H1 (cell line): Measurements from ENCODE around the gene AOPEP. TPM values are rescaled to one million over a fixed set of nuclear protein-coding genes. Genes with fewer than 3 reads are reported as not detected.

ENCODE experiments used
- CTCF ChIA-PET: fragments of 300-600 bp; sonication (Branson Sonifier 250); formaldehyde crosslinking; loops from one replicate; lab custom pipeline; 2021; ENCODE audit not compliant: partially characterized antibody; lab: Charles Lee
- POLR2A ChIA-PET: fragments of 300-600 bp; sonication (Branson Sonifier 250); formaldehyde crosslinking; loops from one replicate; lab custom pipeline; 2021; ENCODE audit warnings: inconsistent platforms; ENCODE audit not compliant: partially characterized antibody; lab: Charles Lee
- DNase-seq, 2 experiments: peaks; one replicate each; pipeline versions ENCODE4 v3.0.0 to v3.0.0-alpha.2; 2010 to 2022; ENCODE audit warnings: low spot score in 2 of 2, low read depth in 1 of 2, mixed read lengths in 1 of 2
- FAIRE-seq: peaks from 2 replicates; lab custom pipeline; 2011; peaks lifted over from hg19 to GRCh38; lab: Jason Lieb, UNC
- H2AFZ ChIP-seq: 2 replicates; pipeline ENCODE4 v1.8.1; 2012; ENCODE audit warnings: low read length, inconsistent platforms
- H2AK5ac ChIP-seq: 2 replicates; pipeline ENCODE4 v1.6.1; 2013; ENCODE audit warnings: low read depth, low read length
- H2BK120ac ChIP-seq: replicated peaks from 2 replicates; pipeline ENCODE3; 2013; ENCODE audit warnings: low read depth, low read length, inconsistent platforms
- H2BK12ac ChIP-seq: 2 replicates; pipeline ENCODE4 v1.6.1; 2013; ENCODE audit warnings: low read depth, low read length
- H2BK15ac ChIP-seq: 2 replicates; pipeline ENCODE4 v1.6.1; 2013; ENCODE audit warnings: low read length
- H2BK20ac ChIP-seq: 2 replicates; pipeline ENCODE4 v1.6.1; 2013; ENCODE audit warnings: low read length
- H2BK5ac ChIP-seq: 2 replicates; pipeline ENCODE4 v1.6.1; 2013; ENCODE audit warnings: low read depth, low read length
- H3K14ac ChIP-seq: 2 replicates; pipeline ENCODE4 v1.6.1; 2013; ENCODE audit warnings: inconsistent platforms; ENCODE audit not compliant: insufficient read length
- H3K18ac ChIP-seq: 2 replicates; pipeline ENCODE4 v1.6.1; 2013; ENCODE audit warnings: low read length; ENCODE audit errors: extremely low read depth
- H3K23ac ChIP-seq: 2 replicates; pipeline ENCODE4 v1.6.1; 2013; ENCODE audit warnings: inconsistent platforms; ENCODE audit not compliant: insufficient read length
- H3K23me2 ChIP-seq: 2 replicates; pipeline ENCODE4 v1.6.1; 2013; ENCODE audit warnings: low read depth, low read length
- H3K27ac ChIP-seq: 2 replicates; pipeline ENCODE4 v1.6.1; 2011; ENCODE audit warnings: low read depth, low read length, inconsistent platforms
- H3K27me3 ChIP-seq, 4 experiments: replicated peaks in 1 of 4; 1 replicate in 1 of 4; 2 replicates in 3 of 4; pipeline versions ENCODE4 v1.6.1 to v1.8.1; 2011 to 2013; ENCODE audit warnings: low read length in 3 of 4, mild to moderate bottlenecking in 3 of 4, inconsistent platforms in 2 of 4, mixed read lengths in 2 of 4, moderate library complexity in 1 of 4; ENCODE audit not compliant: control insufficient read depth in 3 of 4, insufficient read depth in 3 of 4; ENCODE audit errors: extremely low read depth in 1 of 4
- H3K36me3 ChIP-seq, 4 experiments: 2 replicates each; pipeline versions ENCODE4 v1.6.1 to v1.8.1; 2011 to 2013; ENCODE audit warnings: mild to moderate bottlenecking in 4 of 4, low read length in 3 of 4, moderate library complexity in 2 of 4, control low read depth in 1 of 4, inconsistent platforms in 1 of 4; ENCODE audit not compliant: insufficient read depth in 4 of 4, control insufficient read depth in 2 of 4
- H3K4ac ChIP-seq: replicated peaks from 2 replicates; pipeline ENCODE3; 2013; ENCODE audit warnings: low read length, low read depth, mixed read lengths, inconsistent platforms; ENCODE audit not compliant: insufficient read length
- H3K4me1 ChIP-seq, 4 experiments: replicated peaks in 1 of 4; 1 replicate in 1 of 4; 2 replicates in 3 of 4; pipeline versions ENCODE4 v1.6.1 to v1.8.1; 2011 to 2013; ENCODE audit warnings: low read length in 3 of 4, inconsistent platforms in 2 of 4, mixed read lengths in 1 of 4; ENCODE audit not compliant: insufficient read depth in 4 of 4, control insufficient read depth in 3 of 4
- H3K4me2 ChIP-seq, 2 experiments: 2 replicates each; pipeline versions ENCODE4 v1.6.1 to v1.8.1; 2011 to 2013; ENCODE audit warnings: low read depth in 2 of 2, low read length in 2 of 2, control low read depth in 1 of 2, inconsistent platforms in 1 of 2, mild to moderate bottlenecking in 1 of 2; ENCODE audit not compliant: insufficient read depth in 1 of 2
- H3K4me3 ChIP-seq, 4 experiments: fragments of 200-600, 300-600 bp in 1 of 4; sonication (generic), shearing (Covaris generic), sonication (Bioruptor Twin) in 1 of 4; 2 replicates each; pipeline versions ENCODE4 v1.5.1 to v1.8.1; 2011 to 2016; ENCODE audit warnings: low read length in 4 of 4, low read depth in 3 of 4, control low read depth in 2 of 4, inconsistent platforms in 2 of 4, mild to moderate bottlenecking in 2 of 4, mixed read lengths in 1 of 4, moderate library complexity in 1 of 4; ENCODE audit not compliant: insufficient read depth in 2 of 4; ENCODE audit errors: extremely low read depth in 1 of 4
- H3K56ac ChIP-seq: replicated peaks from 2 replicates; pipeline ENCODE3; 2013; ENCODE audit warnings: low read depth, mild to moderate bottlenecking, mixed read lengths, low read length, inconsistent platforms; ENCODE audit not compliant: insufficient read length
- H3K79me1 ChIP-seq: 2 replicates; pipeline ENCODE4 v1.6.1; 2013; ENCODE audit warnings: low read depth, low read length, control low read depth
- H3K79me2 ChIP-seq, 2 experiments: 2 replicates each; pipeline versions ENCODE4 v1.6.1 to v1.8.1; 2012 to 2013; ENCODE audit warnings: low read length in 2 of 2, mild to moderate bottlenecking in 2 of 2, inconsistent platforms in 1 of 2; ENCODE audit not compliant: insufficient read depth in 2 of 2, control insufficient read depth in 1 of 2
- H3K9ac ChIP-seq, 4 experiments: replicated peaks in 1 of 4; 1 replicate in 1 of 4; 2 replicates in 3 of 4; pipeline versions ENCODE4 v1.6.1 to v1.8.1; 2011 to 2013; ENCODE audit warnings: low read depth in 3 of 4, low read length in 3 of 4, control low read depth in 2 of 4, mild to moderate bottlenecking in 2 of 4, moderate library complexity in 2 of 4, inconsistent platforms in 1 of 4; ENCODE audit errors: extremely low read depth in 1 of 4
- H3K9me3 ChIP-seq, 2 experiments: 2 replicates each; pipeline versions ENCODE4 v1.6.1 to v1.8.1; 2012 to 2013; ENCODE audit warnings: mild to moderate bottlenecking in 2 of 2, moderate library complexity in 2 of 2, control low read depth in 1 of 2, inconsistent platforms in 1 of 2, low read depth in 1 of 2, low read length in 1 of 2, mixed read lengths in 1 of 2; ENCODE audit not compliant: insufficient read depth in 2 of 2
- H4K20me1 ChIP-seq, 2 experiments: replicated peaks in 1 of 2; 2 replicates each; pipeline versions ENCODE3 to v1.8.1; 2011 to 2013; ENCODE audit warnings: inconsistent platforms in 2 of 2, low read length in 2 of 2, mild to moderate bottlenecking in 1 of 2; ENCODE audit not compliant: insufficient read depth in 2 of 2, control insufficient read depth in 1 of 2
- H4K5ac ChIP-seq: 2 replicates; pipeline ENCODE4 v1.6.1; 2013; ENCODE audit warnings: low read length, low read depth, mixed read lengths, inconsistent platforms; ENCODE audit not compliant: insufficient read length
- H4K8ac ChIP-seq: 2 replicates; pipeline ENCODE4 v1.8.0; 2013; ENCODE audit warnings: mild to moderate bottlenecking, moderate library complexity, low read length, inconsistent platforms; ENCODE audit not compliant: insufficient read depth; ENCODE audit errors: extremely low read depth
- H4K91ac ChIP-seq: replicated peaks from 2 replicates; pipeline ENCODE3; 2013; ENCODE audit warnings: low read length, mixed read lengths, inconsistent platforms; ENCODE audit not compliant: insufficient read length
- ATF3 ChIP-seq: IDR thresholded peaks from 2 replicates; pipeline ENCODE4 v1.6.1; 2011; ENCODE audit warnings: low read depth, mild to moderate bottlenecking, low read length; ENCODE audit not compliant: insufficient read depth
- CREB1 ChIP-seq: IDR thresholded peaks from 2 replicates; pipeline ENCODE4 v1.6.1; 2012; ENCODE audit warnings: inconsistent platforms
- KDM4A ChIP-seq: IDR thresholded peaks from one replicate; pipeline ENCODE4 v1.7.1; 2012; ENCODE audit warnings: low read depth, mild to moderate bottlenecking, moderate library complexity, low read length, inconsistent platforms; ENCODE audit not compliant: severe bottlenecking
- MAX ChIP-seq: IDR thresholded peaks from 2 replicates; pipeline ENCODE4 v1.6.1; 2012; ENCODE audit warnings: inconsistent platforms
- RAD21 ChIP-seq, 2 experiments: IDR thresholded peaks in 1 of 2; conservative IDR thresholded peaks in 1 of 2; 2 replicates each; pipeline ENCODE4 v1.6.1; 2011; ENCODE audit warnings: low read depth in 2 of 2, low read length in 2 of 2, improper control_type of control experiment in 1 of 2, inconsistent platforms in 1 of 2, mild to moderate bottlenecking in 1 of 2, moderate library complexity in 1 of 2
- WGBS, 2 experiments: shearing (Covaris generic) in 1 of 2; methylation state at CpG; one replicate each; pipeline versions ENCODE4 v1.1.6 to v1.1.7; 2013 to 2015; ENCODE audit warnings: low lambda C conversion rate in 2 of 2, mixed read lengths in 2 of 2, inconsistent platforms in 1 of 2, low coverage in 1 of 2, missing lambda C conversion rate in 1 of 2; ENCODE audit not compliant: insufficient replicate concordance in 2 of 2, insufficient coverage in 1 of 2, insufficient read length in 1 of 2; ENCODE audit errors: extremely low coverage in 1 of 2, missing lambda C conversion rate in 1 of 2; 5-methylcytosine and 5-hydroxymethylcytosine counted together
- polyA plus RNA-seq, 7 experiments: library from polyadenylated mRNA; depleted of rRNA in 3 of 7; stranded (reverse) in 5 of 7; unstranded in 2 of 7; fragments of >200 nt in 5 of 7; fragments of 200-250 nt in 2 of 7; gene quantifications; 1 replicate in 5 of 7; 2 replicates in 1 of 7; 4 replicates in 1 of 7; pipeline versions ENCODE4 v1.2.1 to v1.2.3, GENCODE V29; 2011 to 2013; ENCODE audit warnings: missing spikeins in 2 of 7, mixed read lengths in 2 of 7
- total RNA-seq: library from RNA; stranded (reverse); fragmentation: NEBNext Ultra II Directional; extraction: Animal tissue kit (Norgen Biotek cat#: 25700); gene quantifications from 2 replicates; pipeline ENCODE4 v1.2.1, GENCODE V29; 2021

Gene AOPEP
- total and polyA plus RNA-seq, 2 of the 8 experiments (the other 6 are each of a cell fraction or from before 2014, with no cell fraction given): 6.1 to 14.3 TPM

GRCh38 chr9:94792511-94792910 is 66.0 kb downstream of the AOPEP start:
- no peaks in the 10 kb centered on the region for H4K20me1 ChIP-seq
- no peak overlapping the region for H3K9ac ChIP-seq
- H2BK12ac ChIP-seq: no peak overlapping the region
- DNase-seq (no peak), FAIRE-seq (no peak)
- ChIA-PET POLR2A (no interaction called here), CTCF (no interaction called here)
- no peak overlapping the region for H2AK5ac ChIP-seq
- H2BK15ac ChIP-seq: no peak overlapping the region
- no peak overlapping the region for H4K91ac ChIP-seq
- H2BK5ac ChIP-seq: no peak overlapping the region
- H2BK20ac ChIP-seq: no peak overlapping the region
- H3K14ac ChIP-seq: no peak overlapping the region
- no peaks in the 10 kb centered on the region for H3K79me2 ChIP-seq
- H3K79me1 ChIP-seq: no peaks in the 10 kb centered on the region
- H4K8ac ChIP-seq: peak overlapping the region; percentile 23; the same call in 1 of the 2 replicates
- H3K4ac ChIP-seq: no peak overlapping the region
- no peaks in the 10 kb centered on the region for H3K23me2 ChIP-seq
- TF ChIP-seq KDM4A (no peak), CREB1 (no peak), MAX (no peak), ATF3 (no peak), RAD21 (IDR thresholded peaks at IDR 0.05 in 1 of 2, conservative IDR thresholded peaks at IDR 0.05 in 1 of 2; ENCODE audit: low read depth in 2 of 2, low read length in 2 of 2) (no peak)
- no peak overlapping the region for H4K5ac ChIP-seq
- H2AFZ ChIP-seq: no peak overlapping the region
- no peaks in the 10 kb centered on the region; a peak in 3 of 8 replicates for H3K36me3 ChIP-seq
- WGBS, 2 experiments: 91% methylated on average over 5 of the region's 5 CpGs; no CpG with 5 or more reads in 1 of the 2 experiments
- H3K27me3 ChIP-seq: no peaks in the 10 kb centered on the region
- no peak overlapping the region for H3K27ac ChIP-seq
- H3K4me1 ChIP-seq: no peaks in the 10 kb centered on the region
- H3K4me3 ChIP-seq: no peak overlapping the region
- no peak overlapping the region for H3K23ac ChIP-seq
- H3K18ac ChIP-seq: no peak overlapping the region
- no peak overlapping the region for H2BK120ac ChIP-seq
- no peaks in the 10 kb centered on the region for H3K9me3 ChIP-seq
- H3K56ac ChIP-seq: no peak overlapping the region
- H3K4me2 ChIP-seq: no peak overlapping the region
